OCI-LY3 (cell line): ENCODE data around the gene NUP62.
"Not testable (repeated sequence)": the region's sequence is repeated elsewhere in the genome, so short reads cannot be mapped to it uniquely, and the experiment has no call there.

Experiments used
- H2AFZ ChIP-seq: fragments of 200-600, 300-600 bp; shearing (Covaris generic); 2 replicates; pipeline ENCODE4 v1.6.0; 2014; ENCODE audit warnings: antibody characterized with exemption, low read depth, low read length
- H3K27ac ChIP-seq: fragments of 200-600, 300-600 bp; sonication (generic); 2 replicates; pipeline ENCODE4 v1.5.1; 2014; ENCODE audit warnings: mild to moderate bottlenecking, low read length, moderate library complexity, mixed read lengths
- H3K27me3 ChIP-seq: fragments of 200-600, 300-600 bp; sonication (generic); 2 replicates; pipeline ENCODE4 v1.6.1; 2014; ENCODE audit warnings: low read depth, low read length, mixed read lengths
- H3K36me3 ChIP-seq: fragments of 200-600, 300-600 bp; sonication (generic); replicated peaks from 2 replicates; pipeline ENCODE3; 2014; ENCODE audit warnings: low read depth, low read length, mixed read lengths
- H3K4me1 ChIP-seq: fragments of 300-600, 200-600 bp; sonication (generic); 2 replicates; pipeline ENCODE4 v1.6.1; 2014; ENCODE audit warnings: low read length, mixed read lengths
- H3K4me2 ChIP-seq: fragments of 200-600, 300-600 bp; sonication (generic); 2 replicates; pipeline ENCODE4 v1.6.1; 2014; ENCODE audit warnings: low read length, mixed read lengths
- H3K4me3 ChIP-seq: fragments of 300-600, 200-600 bp; sonication (generic); 2 replicates; pipeline ENCODE4 v1.5.1; 2014; ENCODE audit warnings: antibody characterized with exemption, mild to moderate bottlenecking, low read length, moderate library complexity
- H3K79me2 ChIP-seq: fragments of 300-600, 200-600 bp; shearing (Covaris generic); 2 replicates; pipeline ENCODE4 v1.6.1; 2014; ENCODE audit warnings: mild to moderate bottlenecking, low read length, mixed read lengths
- H3K9ac ChIP-seq: fragments of 300-600, 200-600 bp; shearing (Covaris generic); 2 replicates; pipeline ENCODE4 v1.6.0; 2014; ENCODE audit warnings: mild to moderate bottlenecking, low read length, moderate library complexity
- H3K9me3 ChIP-seq: fragments of 200-600, 300-600 bp; shearing (Covaris generic); 2 replicates; pipeline ENCODE4 v1.6.1; 2014; ENCODE audit warnings: low read length, mixed read lengths; ENCODE audit not compliant: insufficient read depth
- H4K20me1 ChIP-seq: fragments of 200-600, 300-600 bp; sonication (generic); 2 replicates; pipeline ENCODE4 v1.6.1; 2016; ENCODE audit warnings: low read length, mixed read lengths; ENCODE audit not compliant: insufficient read depth
- CTCF ChIP-seq: fragments of 200-600, 300-600 bp; sonication (generic); IDR thresholded peaks from 2 replicates; pipeline ENCODE4 v1.5.1; 2014; ENCODE audit warnings: antibody characterized with exemption, low read length, low read depth
- EZH2phosphoT487 ChIP-seq: fragments of 200-600 bp; shearing (Covaris generic); IDR thresholded peaks from 2 replicates; pipeline ENCODE4 v1.6.1; 2018; ENCODE audit warnings: antibody characterized with exemption, mixed run types, low read depth

Gene NUP62

GRCh38 chr19:49950956-49951526 lies 21.7 kb upstream of the NUP62 start:
- Histone ChIP-seq H3K27ac (no peak overlapping the region), H3K9ac (no peak overlapping the region), H3K4me1 (peaks cover 42% of the 10 kb centered on the region), H3K4me3 (no peak overlapping the region), H3K79me2 (no peaks in the 10 kb centered on the region), H3K27me3 (peaks cover 77% of the 10 kb centered on the region), H3K36me3 (no peaks in the 10 kb centered on the region), H2AFZ (no peak overlapping the region), H4K20me1 (peaks cover 3% of the 10 kb centered on the region; the same call in 1 of the 2 replicates), H3K4me2 (peak overlapping the region; percentile 6; the same call in 1 of the 2 replicates), H3K9me3 (no peaks in the 10 kb centered on the region)
- TF ChIP-seq EZH2phosphoT487 (no peak), CTCF (no peak)

- no peak for TF ChIP-seq CTCF
- TF ChIP-seq EZH2phosphoT487, result no peak
- no peaks in the 10 kb centered on the region for H3K79me2 ChIP-seq
- peaks cover 74% of the 10 kb centered on the region for H3K27me3 ChIP-seq
- H3K27ac ChIP-seq, result no peak overlapping the region
- H3K9ac ChIP-seq, result no peak overlapping the region
- H3K36me3 ChIP-seq, result no peaks in the 10 kb centered on the region
- peak overlapping the region; percentile 6; the same call in 1 of the 2 replicates for H3K4me2 ChIP-seq
- H2AFZ ChIP-seq, result no peak overlapping the region
- H3K4me1 ChIP-seq, result peaks cover 42% of the 10 kb centered on the region
- H3K9me3 ChIP-seq, result no peaks in the 10 kb centered on the region
- no peak overlapping the region for H3K4me3 ChIP-seq
- peaks cover 3% of the 10 kb centered on the region; the same call in 1 of the 2 replicates for H4K20me1 ChIP-seq
These were observed 21.3 kb upstream of the NUP62 start for GRCh38 chr19:49950590-49950948.

- Histone ChIP-seq H3K27ac (no peak overlapping the region), H3K9me3 (no peaks in the 10 kb centered on the region), H3K4me2 (0 out of 2 replicates have a peak overlapping the region, but pooled peaks have one; percentile 6), H3K9ac (no peak overlapping the region), H4K20me1 (peaks cover 3% of the 10 kb centered on the region; the same call in 1 of the 2 replicates), H3K4me3 (no peak overlapping the region), H3K4me1 (peaks cover 47% of the 10 kb centered on the region), H3K79me2 (no peaks in the 10 kb centered on the region), H3K27me3 (peaks cover 70% of the 10 kb centered on the region), H2AFZ (no peak overlapping the region), H3K36me3 (no peaks in the 10 kb centered on the region)
- TF ChIP-seq EZH2phosphoT487 (no peak), CTCF (no peak)
These were observed 20.7 kb upstream of the NUP62 start for GRCh38 chr19:49949742-49950589.

GRCh38 chr19:49946415-49946814 lies 17.1 kb upstream of the NUP62 start:
- Histone ChIP-seq H3K79me2 (no peaks in the 10 kb centered on the region), H3K4me1 (peaks cover 26% of the 10 kb centered on the region), H3K4me3 (no peak overlapping the region), H3K27ac (no peak overlapping the region), H3K4me2 (no peak overlapping the region), H4K20me1 (0 out of 2 replicates have a peak, but pooled peaks cover 2% of the 10 kb centered on the region), H3K9ac (no peak overlapping the region), H2AFZ (no peak overlapping the region), H3K27me3 (peaks cover 49% of the 10 kb centered on the region), H3K9me3 (no peaks in the 10 kb centered on the region), H3K36me3 (no peaks in the 10 kb centered on the region)
- TF ChIP-seq EZH2phosphoT487 (no peak), CTCF (no peak)

- not testable (repeated sequence) for H3K4me1 ChIP-seq, H3K9me3 ChIP-seq, H4K20me1 ChIP-seq, H2AFZ ChIP-seq, H3K79me2 ChIP-seq, H3K4me3 ChIP-seq, H3K9ac ChIP-seq, H3K36me3 ChIP-seq, H3K27ac ChIP-seq
- peaks cover 30% of the 10 kb centered on the region for H3K27me3 ChIP-seq
- peak overlapping the region; percentile 23 for H3K4me2 ChIP-seq
These were observed 15.3 kb upstream of the NUP62 start for GRCh38 chr19:49944567-49944966.
